ENCODE results near the gene MOV10L1. TPM values are rescaled to one million over a fixed set of nuclear protein-coding genes. Genes with fewer than 3 reads are reported as not detected.
A peak's percentile ranks its signal among the peaks of the same experiment; 100 is the strongest.

MOV10L1 gene
- total RNA-seq, 1 donor = 0.36 TPM

DNA sequence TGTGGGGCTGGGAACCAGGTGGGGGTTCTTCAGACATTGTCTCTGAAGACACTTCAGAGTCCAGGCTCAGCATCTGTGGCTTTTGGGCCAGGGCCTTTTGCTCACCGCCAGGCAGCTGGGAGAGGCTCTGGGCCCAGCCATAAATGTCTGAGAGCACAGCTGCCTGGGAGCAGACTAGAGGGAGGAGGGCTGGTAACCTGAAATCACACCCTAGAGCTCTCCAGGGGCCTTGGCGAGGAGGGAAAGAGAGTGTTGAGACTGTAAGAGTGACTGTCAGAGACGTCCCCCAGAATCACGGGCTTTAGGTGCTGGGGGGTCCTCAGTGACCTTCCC lies 100.0 kb downstream of the MOV10L1 start:
- Histone ChIP-seq H3K4me3 (ENCODE audit: insufficient read depth, low read length) (peak overlapping the region; percentile 63), H3K36me3 (ENCODE audit: insufficient read depth, low read length) (peaks cover 19% of the 10 kb centered on the region), H2AFZ (ENCODE audit: low read length) (no peak overlapping the region), H3K27ac (ENCODE audit: low read depth, low read length) (no peak overlapping the region), H4K20me1 (ENCODE audit: insufficient read depth, low read length) (peaks cover 30% of the 10 kb centered on the region), H3K4me2 (ENCODE audit: insufficient read depth, low read length) (peak overlapping the region; percentile 64), H3K27me3 (ENCODE audit: insufficient read depth, low read length) (no peaks in the 10 kb centered on the region), H3K4me1 (ENCODE audit: insufficient read depth, low read length) (peaks cover 14% of the 10 kb centered on the region), H3K79me2 (ENCODE audit: insufficient read depth, low read length) (peaks cover 69% of the 10 kb centered on the region), H3K9me3 (ENCODE audit: low read depth, low read length) (no peaks in the 10 kb centered on the region)
- no peak for DNase-seq (ENCODE audit: insufficient read length, low spot score, missing footprints)
- TF ChIP-seq, protein P1, sequence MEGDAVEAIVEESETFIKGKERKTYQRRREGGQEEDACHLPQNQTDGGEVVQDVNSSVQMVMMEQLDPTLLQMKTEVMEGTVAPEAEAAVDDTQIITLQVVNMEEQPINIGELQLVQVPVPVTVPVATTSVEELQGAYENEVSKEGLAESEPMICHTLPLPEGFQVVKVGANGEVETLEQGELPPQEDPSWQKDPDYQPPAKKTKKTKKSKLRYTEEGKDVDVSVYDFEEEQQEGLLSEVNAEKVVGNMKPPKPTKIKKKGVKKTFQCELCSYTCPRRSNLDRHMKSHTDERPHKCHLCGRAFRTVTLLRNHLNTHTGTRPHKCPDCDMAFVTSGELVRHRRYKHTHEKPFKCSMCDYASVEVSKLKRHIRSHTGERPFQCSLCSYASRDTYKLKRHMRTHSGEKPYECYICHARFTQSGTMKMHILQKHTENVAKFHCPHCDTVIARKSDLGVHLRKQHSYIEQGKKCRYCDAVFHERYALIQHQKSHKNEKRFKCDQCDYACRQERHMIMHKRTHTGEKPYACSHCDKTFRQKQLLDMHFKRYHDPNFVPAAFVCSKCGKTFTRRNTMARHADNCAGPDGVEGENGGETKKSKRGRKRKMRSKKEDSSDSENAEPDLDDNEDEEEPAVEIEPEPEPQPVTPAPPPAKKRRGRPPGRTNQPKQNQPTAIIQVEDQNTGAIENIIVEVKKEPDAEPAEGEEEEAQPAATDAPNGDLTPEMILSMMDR (IDR thresholded peaks at IDR 0.05; ENCODE audit: extremely low read depth, low read depth, low read length) = no peak

DNA sequence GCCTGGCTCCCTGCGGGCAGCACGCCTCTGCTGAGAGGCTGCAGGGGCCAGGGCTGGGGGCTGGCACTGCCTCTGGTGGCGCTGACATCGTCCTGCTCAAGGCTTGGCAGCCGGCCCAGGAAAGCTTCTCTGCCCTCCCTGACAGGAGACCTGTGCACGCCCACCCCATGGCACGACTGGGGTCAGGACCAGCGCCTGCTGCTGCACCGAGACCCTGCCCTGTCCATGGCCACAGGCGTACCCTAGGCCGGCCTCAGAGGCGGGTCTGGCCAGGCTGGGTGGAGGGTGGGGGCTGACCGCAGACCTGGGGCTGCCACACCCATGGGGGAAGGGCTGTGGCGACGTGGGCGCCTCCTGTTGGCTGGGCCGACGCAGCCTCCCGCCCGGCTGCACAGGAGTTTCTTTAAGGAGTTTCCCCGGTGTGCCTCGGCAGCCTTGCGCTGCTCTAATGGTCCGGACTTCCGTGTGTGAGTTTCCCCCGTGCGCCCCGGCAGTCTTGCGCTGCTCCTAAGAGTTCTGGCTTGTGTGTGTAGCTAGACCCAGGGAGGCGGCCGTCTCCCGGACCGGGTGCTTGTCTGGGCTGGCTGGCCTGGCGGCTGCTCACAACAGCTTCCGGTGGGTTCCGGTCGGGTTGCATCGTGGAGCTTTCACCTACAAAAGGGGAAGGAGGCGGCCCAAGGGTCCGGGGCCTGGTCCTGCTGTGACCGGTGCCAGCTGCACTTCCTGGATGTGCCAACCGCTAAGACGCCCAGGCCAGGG lies 100.6 kb downstream of the MOV10L1 start:
- Histone ChIP-seq H3K4me1 (ENCODE audit: insufficient read depth, low read length) (peaks cover 14% of the 10 kb centered on the region), H3K27ac (ENCODE audit: low read depth, low read length) (no peak overlapping the region), H2AFZ (ENCODE audit: low read length) (peak overlapping the region; percentile 56)

DNA sequence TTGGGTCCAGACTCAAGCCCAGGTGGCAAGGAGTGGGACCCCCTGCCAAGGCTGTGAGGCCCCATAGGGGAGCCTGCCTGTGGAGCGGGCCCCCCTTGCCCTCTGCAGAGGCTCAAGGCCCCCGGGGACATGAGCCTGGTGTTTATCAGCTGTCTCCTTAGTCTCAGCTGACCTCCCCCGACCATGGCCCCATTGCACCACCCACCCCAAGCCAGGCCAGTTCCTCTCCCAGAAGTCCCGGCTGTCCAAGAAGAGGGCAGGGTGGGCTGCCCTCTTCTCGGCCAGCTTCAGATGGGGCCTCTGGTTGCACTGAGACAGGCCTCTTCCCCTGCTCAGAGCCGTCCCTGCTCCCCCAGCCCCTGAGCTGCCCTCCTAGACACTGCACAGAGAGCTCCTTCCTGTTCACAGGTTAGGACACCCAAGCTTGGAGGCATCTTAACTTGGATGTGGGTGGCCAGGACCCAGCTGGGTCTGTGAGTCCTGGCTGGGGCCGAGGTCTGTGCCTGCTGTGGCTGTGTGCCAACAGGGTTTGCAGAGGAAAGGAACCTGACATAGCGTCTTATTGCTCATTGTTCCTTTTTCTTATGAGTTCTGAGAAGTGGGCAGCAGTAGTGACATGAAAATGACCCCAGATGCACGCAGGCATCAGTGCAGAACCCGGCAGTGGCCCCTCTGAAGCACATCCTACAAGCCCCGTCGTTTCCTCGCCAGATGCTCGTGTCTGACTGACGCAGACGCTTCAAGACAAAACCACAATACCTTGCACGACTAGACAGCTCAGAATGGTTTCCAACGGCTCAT lies 101.3 kb downstream of the MOV10L1 start:
- Histone ChIP-seq H3K79me2 (ENCODE audit: insufficient read depth, low read length) (peaks cover 69% of the 10 kb centered on the region), H3K36me3 (ENCODE audit: insufficient read depth, low read length) (peaks cover 22% of the 10 kb centered on the region), H2AFZ (ENCODE audit: low read length) (peak overlapping the region; percentile 56), H3K9me3 (ENCODE audit: low read depth, low read length) (no peaks in the 10 kb centered on the region), H3K4me2 (ENCODE audit: insufficient read depth, low read length) (no peak overlapping the region), H3K4me1 (ENCODE audit: insufficient read depth, low read length) (peaks cover 14% of the 10 kb centered on the region), H4K20me1 (ENCODE audit: insufficient read depth, low read length) (peaks cover 30% of the 10 kb centered on the region), H3K4me3 (ENCODE audit: insufficient read depth, low read length) (peak overlapping the region; percentile 63), H3K27me3 (ENCODE audit: insufficient read depth, low read length) (no peaks in the 10 kb centered on the region), H3K27ac (ENCODE audit: low read depth, low read length) (no peak overlapping the region)
- DNase-seq (ENCODE audit: insufficient read length, low spot score, missing footprints) = no peak
- TF ChIP-seq, protein P1 (IDR thresholded peaks at IDR 0.05; ENCODE audit: extremely low read depth, low read depth, low read length) = no peak

More for the DNA sequence above, 100.6 kb downstream of the MOV10L1 start:
- Histone ChIP-seq H3K27me3 (ENCODE audit: insufficient read depth, low read length) (no peaks in the 10 kb centered on the region), H3K36me3 (ENCODE audit: insufficient read depth, low read length) (peaks cover 22% of the 10 kb centered on the region), H3K9me3 (ENCODE audit: low read depth, low read length) (no peaks in the 10 kb centered on the region), H3K4me2 (ENCODE audit: insufficient read depth, low read length) (peak overlapping the region; percentile 64), H3K4me3 (ENCODE audit: insufficient read depth, low read length) (peak overlapping the region; percentile 63), H4K20me1 (ENCODE audit: insufficient read depth, low read length) (peaks cover 30% of the 10 kb centered on the region), H3K79me2 (ENCODE audit: insufficient read depth, low read length) (peaks cover 69% of the 10 kb centered on the region)
- TF ChIP-seq, protein P1 (IDR thresholded peaks at IDR 0.05; ENCODE audit: extremely low read depth, low read depth, low read length) = peak; percentile 24
- peak; percentile 96 for DNase-seq (ENCODE audit: insufficient read length, low spot score, missing footprints)
